ENCODE results near the gene LGSN. TPM values are rescaled to one million over a fixed set of nuclear protein-coding genes. Genes with fewer than 3 reads are reported as not detected.
"Not testable (repeated sequence)": the region's sequence is repeated elsewhere in the genome, so short reads cannot be mapped to it uniquely, and the experiment has no call there.

The LGSN gene
- total and polyA plus RNA-seq, 2 donors (not counting 3 experiments of a cell fraction or from before 2014, with no cell fraction given) = not detected

DNA sequence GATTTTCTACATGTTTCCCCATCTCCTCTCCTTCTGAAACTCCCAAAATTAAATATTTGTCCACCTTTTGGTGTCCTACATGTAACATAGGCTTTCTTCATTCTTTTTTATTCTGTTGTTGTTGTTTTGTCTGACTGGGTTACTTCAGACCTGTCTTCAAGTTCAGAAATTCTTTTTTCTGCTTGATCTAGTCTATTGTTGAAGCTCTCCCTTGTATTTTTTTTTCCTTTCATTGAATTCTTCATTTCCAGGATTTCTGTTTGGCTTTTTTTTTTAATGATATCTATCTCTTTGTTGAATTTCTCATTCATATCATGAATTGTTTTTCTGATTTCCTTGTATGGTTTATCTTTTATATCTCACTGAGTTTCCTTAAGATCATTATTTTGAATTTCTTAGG is 20.6 kb upstream of the LGSN start:
- TF ChIP-seq FOS (IDR thresholded peaks at IDR 0.05; ENCODE audit: borderline replicate concordance, insufficient read depth, low read length) (no peak), GATA2 (IDR thresholded peaks at IDR 0.05; ENCODE audit: insufficient read depth, insufficient read length, low read depth, low read length) (no peak), MYC (IDR thresholded peaks at IDR 0.05; ENCODE audit: low read depth, low read length) (no peak), MAX (IDR thresholded peaks at IDR 0.05; ENCODE audit: insufficient read depth, insufficient read length) (no peak), CTCF (IDR thresholded peaks at IDR 0.05; ENCODE audit: extremely low read depth in 1 of 2, insufficient read depth in 1 of 2, low read depth in 1 of 2, low read length in 2 of 2) (no peak), POLR2AphosphoS5 (IDR thresholded peaks at IDR 0.05; ENCODE audit: insufficient read depth, low read depth, low read length) (no peak), POLR2A (IDR thresholded peaks at IDR 0.05; ENCODE audit: low read depth, low read length) (no peak), JUN (IDR thresholded peaks at IDR 0.05; ENCODE audit: borderline replicate concordance, insufficient read depth, insufficient read length, low read depth) (no peak), EZH2 (IDR thresholded peaks at IDR 0.05; ENCODE audit: borderline replicate concordance, low read depth, low read length, severe bottlenecking) (no peak)
- Histone ChIP-seq H3K4me1 (ENCODE audit: control insufficient read depth, extremely low read depth, insufficient read depth, low read length) (no peaks in the 10 kb centered on the region), H2AFZ (ENCODE audit: low read depth, low read length) (no peak overlapping the region), H3K36me3 (ENCODE audit: control insufficient read depth in 2 of 2, extremely low read depth in 1 of 2, insufficient read depth in 2 of 2, low read length in 2 of 2) (no peaks in the 10 kb centered on the region), H3K9me1 (replicated peaks; ENCODE audit: control insufficient read depth, extremely low read depth, insufficient read depth, low read length) (no peaks in the 10 kb centered on the region), H4K20me1 (replicated peaks; ENCODE audit: control insufficient read depth, extremely low read depth, insufficient read depth, low read length) (no peaks in the 10 kb centered on the region), H3K27me3 (ENCODE audit: control insufficient read depth in 2 of 2, insufficient read depth in 2 of 2, low read length in 2 of 2) (no peaks in the 10 kb centered on the region), H3K4me3 (replicated peaks in 1 of 3; ENCODE audit: insufficient read depth in 1 of 3, low read depth in 1 of 3, low read length in 3 of 3) (no peak overlapping the region), H3K9ac (replicated peaks; ENCODE audit: extremely low read depth, insufficient read depth, low read length) (no peak overlapping the region), H3K27ac (ENCODE audit: insufficient read depth, low read depth, low read length) (no peak overlapping the region), H3K79me2 (ENCODE audit: control insufficient read depth, insufficient read depth, low read length) (no peaks in the 10 kb centered on the region), H3K9me3 (replicated peaks; ENCODE audit: control insufficient read depth, insufficient read depth, low read length) (no peaks in the 10 kb centered on the region), H3K4me2 (ENCODE audit: insufficient read depth, low read length) (no peak overlapping the region)
- intact Hi-C loops (cut with micrococcal nuclease) (no loop called here), dilution Hi-C loops (cut with MboI; ENCODE audit: extremely low pct_ligation_motif_present, low sequenced_read_pairs) (no loop called here)
- ChIA-PET CTCF (no interaction called here), POLR2A (interaction anchor here (0.6 kb wide), 1 partner anchor 100 kb away, joined by 3 read pairs; no protein-coding TSS in a partner anchor)
- no TSS peak for BruUV-seq (replicated peaks)
- FAIRE-seq = no peak
- DNase-seq (ENCODE audit: low read depth, low spot score) = no peak

GRCh38 chr6:63334652-63335051 is 14.9 kb upstream of the LGSN start:
- H3K4me2 ChIP-seq (ENCODE audit: insufficient read depth, low read length); FAIRE-seq; H3K4me1 ChIP-seq (ENCODE audit: control insufficient read depth, extremely low read depth, insufficient read depth, low read length); H3K79me2 ChIP-seq (ENCODE audit: control insufficient read depth, insufficient read depth, low read length); H3K9ac ChIP-seq (replicated peaks; ENCODE audit: extremely low read depth, insufficient read depth, low read length); H4K20me1 ChIP-seq (replicated peaks; ENCODE audit: control insufficient read depth, extremely low read depth, insufficient read depth, low read length); H3K9me3 ChIP-seq (replicated peaks; ENCODE audit: control insufficient read depth, insufficient read depth, low read length); DNase-seq (ENCODE audit: low read depth, low spot score); H3K27me3 ChIP-seq (ENCODE audit: control insufficient read depth in 2 of 2, insufficient read depth in 2 of 2, low read length in 2 of 2); POLR2A ChIA-PET; BruUV-seq (replicated peaks); intact Hi-C loops (cut with micrococcal nuclease); H3K27ac ChIP-seq (ENCODE audit: insufficient read depth, low read depth, low read length); CTCF ChIA-PET; H2AFZ ChIP-seq (ENCODE audit: low read depth, low read length); dilution Hi-C loops (cut with MboI; ENCODE audit: extremely low pct_ligation_motif_present, low sequenced_read_pairs); H3K36me3 ChIP-seq (ENCODE audit: control insufficient read depth in 2 of 2, extremely low read depth in 1 of 2, insufficient read depth in 2 of 2, low read length in 2 of 2); H3K4me3 ChIP-seq (replicated peaks in 1 of 3; ENCODE audit: insufficient read depth in 1 of 3, low read depth in 1 of 3, low read length in 3 of 3); H3K9me1 ChIP-seq (replicated peaks; ENCODE audit: control insufficient read depth, extremely low read depth, insufficient read depth, low read length): not testable (repeated sequence)
